GM19372 (cell line): ENCODE measurements around the gene ELL.

Experiments
- ATAC-seq: cut with Tn5 transposase; IDR thresholded peaks from one replicate; pipeline ENCODE4 v1.9.1; 2021; ENCODE audit warnings: mild to moderate bottlenecking, low read depth, moderate library complexity; ENCODE audit not compliant: unreplicated experiment

The ELL gene

DNA sequence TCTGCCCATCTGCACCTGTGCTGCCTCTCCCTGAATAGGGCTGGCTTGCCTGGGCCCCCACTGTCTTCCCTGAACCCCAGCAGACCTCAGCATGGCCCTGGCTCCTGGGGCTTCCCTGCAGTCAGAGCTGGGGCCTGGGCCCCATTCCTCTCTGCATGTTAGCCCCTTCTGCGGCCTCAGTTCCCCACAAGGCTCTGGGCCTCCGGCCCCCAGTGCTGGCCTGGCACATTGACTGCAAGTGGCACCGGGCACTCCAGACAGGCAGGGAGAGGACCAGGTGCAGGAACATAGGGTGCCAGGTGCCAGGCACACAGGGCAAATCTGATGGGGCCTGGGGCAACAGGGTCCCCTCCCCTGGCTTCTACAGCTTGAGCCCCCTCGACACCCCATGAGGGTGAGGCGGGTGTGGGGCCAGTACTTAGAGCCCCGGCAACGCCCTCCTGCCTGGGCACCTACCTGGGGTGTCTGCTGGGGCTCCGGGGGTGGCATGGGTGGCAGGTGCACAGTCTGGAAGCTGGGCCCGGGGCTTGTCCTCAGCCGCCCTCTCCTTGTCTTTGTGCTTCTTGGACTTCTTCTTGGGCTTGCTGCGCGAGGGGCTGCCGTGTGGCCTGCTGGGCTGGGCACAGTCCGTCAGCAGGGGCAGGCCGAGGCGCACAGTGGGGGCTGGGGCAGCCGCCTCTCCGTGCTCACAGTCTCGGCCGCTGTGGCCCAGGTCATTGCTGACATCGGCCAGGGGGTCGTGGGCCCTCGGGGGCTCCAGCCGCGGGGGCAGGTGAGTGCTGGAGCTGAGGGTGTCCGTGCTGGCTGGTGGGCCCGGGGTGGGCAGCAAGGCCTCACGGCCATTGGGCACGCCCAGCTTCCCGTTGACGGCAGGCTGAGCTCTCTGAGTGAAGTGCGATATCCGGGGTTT is 71.6 kb downstream of the ELL start:
- no peak for ATAC-seq

DNA sequence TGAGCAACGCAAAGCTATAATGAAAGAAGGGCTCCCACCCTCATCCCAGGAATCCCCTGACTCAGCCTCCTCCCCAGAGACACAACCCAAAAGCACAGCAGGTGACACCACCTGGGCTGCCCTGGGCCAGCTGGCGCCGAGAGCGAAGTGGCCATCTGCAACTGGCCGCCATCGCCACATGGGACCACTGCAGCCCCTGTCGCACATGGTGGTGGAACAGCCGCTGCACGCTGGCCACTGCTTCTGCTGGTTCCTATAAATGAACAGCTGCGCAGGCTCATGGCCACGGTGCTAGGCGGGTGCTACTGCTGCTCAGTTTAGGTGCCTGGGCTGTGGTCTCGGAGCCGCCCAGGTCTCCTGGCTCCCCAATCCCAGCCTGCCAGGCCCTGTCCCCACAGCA is 72.3 kb downstream of the ELL start:
- no peak for ATAC-seq

DNA sequence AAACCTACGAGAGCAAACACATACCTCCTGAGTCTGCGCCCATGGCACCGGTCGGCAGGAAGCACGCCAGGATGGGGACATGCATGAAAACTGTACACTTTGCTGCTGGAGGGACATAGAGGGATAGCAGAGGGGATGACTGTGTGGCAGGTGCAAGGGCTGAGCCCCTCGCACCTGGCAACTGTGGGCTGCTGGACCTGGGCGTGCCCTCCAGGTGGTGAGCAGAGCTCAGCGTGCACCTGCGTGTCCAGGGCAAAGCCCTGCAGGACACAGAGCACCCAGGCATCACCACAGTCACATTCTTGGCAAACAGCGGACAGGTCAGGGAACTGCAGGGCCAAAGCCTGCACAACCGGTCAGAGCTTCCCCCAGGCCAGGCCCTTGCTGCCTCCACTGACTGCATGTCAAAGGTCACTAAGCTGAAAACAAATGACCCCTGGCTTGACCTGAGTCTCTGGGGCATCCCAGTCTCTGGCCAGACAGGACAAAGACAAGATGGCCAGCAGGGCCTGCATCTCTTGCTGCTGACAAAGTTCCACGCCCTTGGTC is 75.0 kb downstream of the ELL start:
- ATAC-seq, result no peak

DNA sequence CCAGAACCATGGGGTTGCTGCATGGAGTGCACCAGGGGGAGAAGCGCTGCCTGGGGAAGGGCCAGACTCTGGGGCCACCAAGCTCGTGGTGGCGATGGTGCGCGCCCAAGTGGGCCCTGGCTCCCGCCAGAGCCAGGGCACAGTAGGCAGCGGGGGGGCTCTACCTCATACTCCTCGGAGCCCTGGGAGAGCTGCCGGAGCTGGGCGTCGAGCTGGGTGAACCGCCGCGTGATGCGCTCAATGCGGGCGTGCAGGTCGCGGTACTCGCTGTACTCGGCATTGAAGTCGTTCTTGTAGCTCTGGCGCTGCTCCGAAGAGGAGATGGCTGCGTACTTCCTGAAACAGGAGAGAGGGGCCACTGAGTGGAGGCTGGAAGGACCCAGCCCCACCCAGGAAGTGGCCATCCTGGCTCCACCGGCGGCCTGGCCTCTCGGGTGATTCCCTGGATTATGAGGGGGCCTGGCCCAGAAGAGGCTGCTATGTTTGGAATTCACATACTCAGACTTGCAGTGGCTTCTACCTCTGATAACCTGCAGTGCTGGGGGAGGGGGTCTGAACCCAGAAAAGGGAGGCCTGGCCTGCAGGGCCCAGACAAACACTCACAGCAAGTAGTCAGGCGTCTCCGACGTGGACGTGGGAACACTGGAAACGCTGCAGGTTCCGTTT is 75.6 kb downstream of the ELL start:
- ATAC-seq, result no peak

DNA sequence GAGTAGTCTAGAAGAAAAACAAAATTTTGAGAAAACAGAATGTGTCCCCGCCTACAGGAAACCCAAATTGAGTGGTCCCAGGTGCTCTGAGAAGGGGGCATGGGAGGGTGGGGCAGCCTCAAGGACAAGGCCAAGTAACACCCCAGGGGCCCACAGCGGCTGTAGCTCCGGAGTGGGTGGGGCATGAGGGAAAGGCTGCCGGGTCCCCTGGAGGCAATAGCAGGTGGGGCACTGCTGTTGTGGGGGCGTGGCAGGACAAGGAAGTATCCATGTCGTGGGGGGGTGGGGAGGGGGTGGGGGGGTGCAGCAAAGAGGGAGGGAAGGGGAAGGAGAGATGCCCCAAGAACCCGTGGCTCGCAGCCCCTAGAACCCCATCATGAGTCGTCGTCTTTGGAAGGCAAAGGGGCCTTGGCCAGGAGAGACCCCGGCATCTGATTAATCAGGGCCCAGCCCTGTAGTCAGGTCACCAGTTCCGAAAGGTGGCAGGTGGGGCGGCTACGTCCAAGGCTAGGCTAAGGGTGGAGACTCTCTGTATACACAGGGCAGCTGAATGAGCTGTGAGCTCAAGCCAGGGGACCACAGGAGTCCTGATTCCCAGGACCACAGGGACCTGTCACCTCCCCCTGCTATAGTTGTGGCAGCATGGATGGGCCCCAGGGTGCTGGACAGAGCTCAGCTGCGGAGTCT is 76.5 kb downstream of the ELL start:
- ATAC-seq, result no peak

DNA sequence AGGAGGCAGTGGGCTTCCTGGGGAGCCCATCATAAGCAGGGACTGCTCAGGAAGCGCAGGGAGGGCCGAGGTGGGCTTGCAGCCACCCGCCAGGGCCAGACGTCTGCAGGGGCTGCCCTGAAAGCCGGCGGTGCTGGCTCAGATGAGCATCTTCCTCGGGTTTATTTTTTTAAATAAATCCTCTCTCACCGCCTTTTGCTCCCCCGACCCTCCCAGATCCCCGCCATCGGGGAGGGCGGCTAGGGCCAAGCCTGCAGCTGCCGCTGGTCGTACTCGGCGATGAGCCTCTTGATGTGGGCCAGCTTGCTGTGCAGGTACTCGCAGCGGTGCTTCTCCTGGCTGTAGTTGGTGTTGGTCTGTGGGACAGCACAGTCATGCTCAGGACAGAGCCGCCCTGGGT is 77.4 kb downstream of the ELL start:
- no peak for ATAC-seq

DNA sequence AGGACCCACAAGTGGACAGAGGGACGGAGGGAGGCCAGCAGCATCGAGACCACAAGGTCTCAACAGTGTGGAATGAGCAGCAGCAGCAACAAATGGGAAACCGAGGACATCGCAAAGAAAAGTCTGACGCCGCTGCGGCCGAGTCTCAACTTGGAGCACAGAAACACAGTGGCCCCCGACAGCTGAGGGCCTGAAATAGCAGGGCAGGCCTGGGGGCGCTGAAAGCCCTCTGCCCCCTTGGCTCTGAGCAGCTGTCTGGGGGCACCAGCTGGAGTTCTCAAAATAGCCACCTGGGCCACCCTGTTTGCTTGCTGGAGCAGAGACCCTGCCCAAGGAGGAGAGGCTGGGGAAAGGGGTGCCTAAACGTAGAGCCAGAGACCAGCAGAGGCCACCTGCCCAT is 78.0 kb downstream of the ELL start:
- no peak for ATAC-seq

DNA sequence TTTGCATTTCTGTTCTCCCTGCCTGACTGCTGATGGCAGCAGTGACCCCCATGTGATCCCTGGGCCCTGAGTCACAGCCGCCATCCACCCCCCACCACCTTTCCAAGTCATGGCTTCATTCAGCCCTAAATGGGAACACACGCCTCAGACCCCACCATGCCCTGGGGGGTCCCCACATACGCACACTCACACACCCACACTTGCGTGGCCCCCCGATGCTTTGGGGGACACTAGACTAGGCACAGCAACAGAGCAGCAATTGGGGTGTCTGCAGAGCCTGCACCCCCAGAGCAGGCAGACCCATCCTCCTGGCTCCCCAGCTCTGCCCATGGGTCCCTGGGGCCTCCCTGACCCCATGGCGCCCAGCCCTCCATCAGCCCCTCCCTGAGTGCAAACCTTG is 78.5 kb downstream of the ELL start:
- no peak for ATAC-seq

DNA sequence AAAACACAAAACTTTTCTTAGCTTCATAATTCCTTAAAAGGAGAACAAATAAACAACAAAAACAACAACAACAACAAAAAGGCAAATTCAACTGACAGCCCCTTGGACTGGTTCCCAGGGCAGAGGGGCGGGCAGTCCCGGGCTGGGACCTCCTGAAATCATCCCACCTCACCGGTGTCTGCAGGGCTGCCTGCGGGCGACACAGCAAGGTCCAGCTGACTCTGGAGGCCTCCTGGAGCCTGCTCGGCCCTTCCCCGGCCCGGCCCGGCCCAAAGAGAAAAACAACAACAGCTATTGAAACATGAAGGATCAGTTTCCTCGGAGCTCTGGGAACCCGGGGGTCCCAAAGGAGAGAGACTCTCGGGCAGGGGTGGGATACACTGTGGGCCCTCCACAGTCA is 78.9 kb downstream of the ELL start:
- ATAC-seq, result no peak

DNA sequence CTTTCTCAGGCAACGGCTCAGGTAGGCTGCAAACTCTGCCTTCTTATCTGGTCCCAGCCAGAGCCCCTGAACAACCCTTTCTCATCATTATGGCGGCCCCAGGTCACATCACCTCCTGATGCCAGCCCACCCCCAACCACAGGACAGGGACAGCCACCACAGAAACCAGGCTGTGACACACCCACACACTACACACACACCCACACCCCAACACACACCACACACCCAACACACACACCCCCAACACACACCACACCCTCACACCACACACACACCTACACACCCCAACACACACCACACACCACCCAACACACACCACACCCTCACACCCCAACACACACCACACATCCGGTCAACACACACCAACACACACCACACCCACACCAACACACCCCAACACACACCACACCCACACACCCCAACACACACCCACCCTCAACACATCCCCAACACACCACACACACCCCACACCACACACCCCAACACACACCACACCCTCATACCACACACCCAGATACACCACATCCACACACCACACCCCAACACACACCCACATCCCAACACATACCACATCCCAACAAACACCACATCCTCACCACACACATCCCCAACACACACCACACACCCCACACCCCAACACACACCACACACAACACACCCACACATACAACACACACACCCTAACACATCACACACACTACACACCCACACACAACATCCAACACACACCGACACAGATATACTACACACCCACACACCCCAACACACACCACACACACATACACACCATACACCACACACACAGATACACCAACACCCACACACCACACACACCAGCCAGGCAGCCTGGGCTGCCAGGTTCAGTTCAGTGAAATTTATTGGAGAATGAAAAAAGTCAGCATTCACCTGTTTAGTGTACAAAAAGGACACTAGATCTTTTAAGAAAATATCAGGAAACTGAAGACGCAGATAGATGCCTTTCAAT is 79.8 kb downstream of the ELL start:
- no peak for ATAC-seq

DNA sequence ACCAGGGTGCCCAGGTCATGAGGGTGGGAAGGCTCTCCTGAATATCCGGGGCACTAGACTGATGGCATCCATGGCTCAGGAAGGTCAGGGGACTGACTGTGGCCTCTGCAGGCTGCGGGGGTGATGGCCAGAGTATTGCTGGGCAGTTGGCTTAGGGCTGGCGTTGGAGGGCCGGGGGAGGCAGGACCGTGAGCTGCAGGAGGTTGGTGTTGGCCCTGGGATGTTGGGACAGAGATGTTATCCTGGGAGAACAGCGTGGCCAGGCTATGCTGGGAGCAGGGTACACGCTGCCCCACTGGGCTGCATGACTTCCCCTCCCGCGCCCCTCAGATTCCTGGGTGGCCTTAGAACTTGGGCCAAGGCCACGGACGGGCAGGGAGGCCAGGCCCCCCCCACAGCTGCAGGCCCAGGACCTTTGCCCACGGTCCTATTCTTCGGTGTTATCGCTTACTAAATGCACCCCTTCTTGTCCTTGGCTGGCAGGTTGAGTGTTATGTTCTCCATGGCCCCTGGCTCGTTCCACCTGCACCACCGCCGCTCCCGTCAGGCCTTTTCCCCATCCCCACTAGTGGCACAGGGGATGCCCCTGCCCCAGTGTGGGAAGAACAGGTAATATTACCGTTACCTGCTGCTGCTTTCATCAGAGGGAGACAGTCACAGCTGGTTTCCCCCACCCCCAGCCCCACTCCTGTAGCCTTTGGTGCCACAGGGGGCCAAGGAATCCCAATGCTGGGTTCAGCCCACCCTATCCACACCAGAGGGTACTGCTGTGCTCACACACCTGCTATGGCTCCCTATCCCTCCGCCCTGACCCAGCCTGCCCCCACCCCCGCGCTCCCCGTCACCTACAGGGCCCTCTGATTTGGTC is 80.7 kb downstream of the ELL start:
- ATAC-seq, result no peak

DNA sequence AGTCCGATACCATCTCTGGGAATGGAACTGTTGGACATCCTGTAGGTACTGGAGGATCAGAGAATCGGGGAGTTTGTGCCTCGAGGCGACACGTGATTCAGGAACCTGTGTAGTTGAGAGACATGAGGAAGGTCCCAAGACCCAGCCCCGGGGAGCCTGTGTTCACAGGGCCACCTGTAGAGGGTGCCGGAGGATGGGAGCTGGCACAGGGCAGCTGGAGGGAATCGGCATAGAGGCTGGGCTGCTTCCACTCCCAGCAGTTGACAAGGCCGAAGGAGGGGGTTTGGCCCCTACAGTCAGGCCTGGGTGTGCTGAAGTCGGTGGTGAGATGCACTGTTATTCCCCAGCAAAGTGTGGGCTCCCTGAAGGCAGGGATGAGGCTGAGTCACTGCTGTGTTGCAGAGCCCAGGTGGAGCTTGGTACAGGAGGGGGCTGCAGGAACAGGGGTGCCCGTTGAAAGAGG is 81.4 kb downstream of the ELL start:
- no peak for ATAC-seq

DNA sequence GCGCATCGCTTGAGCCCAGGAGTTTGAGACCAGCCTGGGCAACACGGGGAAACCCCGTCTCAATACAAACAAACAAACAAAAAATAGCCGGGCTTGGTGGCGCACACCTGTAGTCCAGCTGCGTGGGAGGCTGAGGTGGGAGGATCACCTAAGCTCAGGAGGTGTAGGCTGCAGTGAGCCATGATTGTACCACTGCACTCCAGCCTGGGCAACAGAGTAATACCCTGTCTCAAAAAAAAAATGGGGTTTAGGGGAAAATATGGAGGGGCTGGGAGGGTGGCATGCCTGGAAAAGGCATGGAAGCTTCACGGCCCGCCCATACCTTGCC is 82.0 kb downstream of the ELL start:
- no peak for ATAC-seq

DNA sequence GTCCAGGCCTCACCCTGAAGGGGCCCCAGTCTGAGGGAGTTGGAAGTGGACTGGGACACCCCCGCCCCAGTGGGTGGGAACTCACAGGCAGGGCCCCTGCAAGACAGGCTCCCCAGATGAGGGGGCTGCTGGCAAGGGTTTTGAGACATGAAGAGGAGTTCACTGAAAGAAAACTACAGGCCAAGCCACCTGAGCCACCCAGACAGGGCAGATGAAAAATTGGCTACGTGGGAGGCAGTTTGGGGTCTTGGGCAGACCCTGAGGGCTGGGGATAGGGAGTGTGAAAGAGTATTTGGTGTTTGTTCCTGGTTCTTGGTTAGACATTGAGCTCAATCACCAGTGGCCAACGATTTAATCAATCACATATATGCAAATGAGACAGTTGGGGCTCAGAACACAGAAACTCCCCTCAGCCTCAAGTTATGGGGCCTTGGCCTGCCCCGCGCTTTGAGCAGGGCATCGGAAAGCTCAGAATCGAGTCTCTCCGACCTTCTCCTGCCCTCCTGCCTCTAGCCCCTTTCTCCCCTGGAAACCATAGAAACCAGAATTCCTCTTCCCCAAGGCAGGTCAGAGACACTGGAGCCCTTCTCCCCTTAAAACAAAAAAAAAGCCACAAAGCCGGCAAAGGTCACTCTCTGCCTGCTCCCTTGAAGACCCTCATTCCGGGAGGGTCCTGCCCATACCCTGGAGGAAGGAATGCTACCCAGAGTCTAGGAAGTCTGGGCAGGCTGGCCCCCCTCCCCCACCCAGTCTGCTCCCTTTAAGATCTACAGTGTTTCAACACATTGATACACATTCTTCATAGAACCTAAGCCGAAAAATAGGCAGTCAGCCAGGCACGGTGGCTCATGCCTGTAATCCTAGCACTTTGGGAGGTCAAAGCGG is 82.6 kb downstream of the ELL start:
- ATAC-seq, result no peak

DNA sequence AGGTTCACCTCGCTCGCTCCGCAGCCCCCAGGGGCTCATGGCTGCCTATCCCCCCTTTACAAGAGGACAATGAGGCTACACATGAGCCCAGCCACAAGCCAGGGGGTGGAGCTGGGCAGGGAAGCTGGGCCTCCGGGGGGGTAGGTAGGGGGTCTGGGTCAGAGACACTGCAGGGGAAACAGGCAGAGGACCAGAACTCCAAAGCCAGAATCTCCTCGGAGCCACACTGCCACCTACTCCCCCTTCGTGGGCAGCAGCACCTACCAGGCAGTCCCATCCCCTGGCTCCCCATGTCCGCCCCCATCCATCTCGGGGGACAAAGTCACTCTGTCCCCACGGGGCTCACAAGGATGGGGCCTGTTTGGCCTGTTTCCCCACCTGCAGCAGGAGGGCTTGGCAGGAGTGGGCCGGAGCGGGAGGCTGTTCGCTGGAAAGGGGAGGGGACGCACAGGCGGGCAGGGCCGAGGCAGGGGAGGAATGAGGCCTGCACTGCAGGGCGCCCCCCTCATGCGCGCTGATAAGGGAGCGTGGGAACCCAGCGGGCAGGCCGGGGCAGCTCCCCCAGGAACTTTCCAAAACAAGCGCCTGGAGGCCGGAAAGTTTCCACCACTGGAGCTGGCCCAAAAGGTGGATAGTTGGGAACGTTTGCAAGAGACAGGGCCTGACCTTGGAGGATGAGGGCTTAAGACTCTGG is 83.4 kb downstream of the ELL start:
- ATAC-seq, result no peak

DNA sequence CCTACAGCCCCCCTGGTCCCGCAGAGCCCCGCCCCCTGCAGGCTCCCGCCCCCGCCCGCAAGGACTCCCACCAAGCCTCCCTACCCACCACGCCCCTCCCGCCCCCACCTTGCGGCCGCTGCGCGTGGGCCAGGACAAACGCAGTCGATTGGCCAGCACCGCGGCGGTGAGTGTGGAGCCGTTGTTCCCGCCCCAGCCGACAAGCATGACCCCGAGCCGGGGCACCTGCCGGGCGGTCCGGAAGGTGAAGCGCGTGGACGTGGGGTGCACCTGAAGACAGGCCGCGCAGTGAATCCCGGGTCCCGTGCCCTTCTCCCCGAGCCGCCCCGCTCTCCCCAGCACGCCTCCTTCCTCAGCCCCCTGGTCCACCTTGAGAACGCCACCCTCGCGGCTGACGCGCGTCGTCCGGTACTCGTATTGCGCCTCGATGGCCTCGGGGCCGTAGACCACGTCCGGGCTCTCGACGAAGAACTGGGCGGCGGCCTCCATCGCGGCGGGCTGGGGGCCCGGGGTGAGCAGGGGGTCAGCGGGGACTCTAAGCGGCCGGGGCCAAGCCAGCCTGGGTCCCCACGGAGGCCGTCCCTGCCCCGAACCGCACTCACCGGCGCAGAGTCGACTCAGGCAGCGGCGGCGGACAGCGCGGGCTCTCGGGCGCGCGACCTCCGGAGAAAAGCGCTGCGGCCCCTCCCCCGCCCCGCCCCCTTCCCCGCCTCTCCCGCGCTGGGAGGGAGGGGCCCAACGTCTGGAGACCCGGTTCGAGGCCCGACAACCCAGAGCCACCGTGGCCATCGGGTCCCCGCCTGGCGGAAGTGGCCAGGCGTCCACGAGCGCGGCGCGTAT is 84.2 kb downstream of the ELL start, which contains the start of gene ISYNA1:
ISYNA1 (minus strand) TSS at position 643 of the 840 bp plus-strand sequence; CDS start at position 489, 154 bp downstream.
- ATAC-seq, result no peak
